Neural cell (in vitro differentiated cells): ENCODE results near the gene P2RX1. TPM values are rescaled to one million over a fixed set of nuclear protein-coding genes. Genes with fewer than 3 reads are reported as not detected.

Source experiments
- H2AFZ ChIP-seq: fragments of 200-600, 300-800 bp; sonication (generic), shearing (Covaris generic); 2 replicates; pipeline ENCODE4 v1.6.0; 2014; ENCODE audit warnings: low read depth, mild to moderate bottlenecking, antibody characterized with exemption, low read length, moderate library complexity
- H3F3A ChIP-seq: fragments of 200-600 bp; shearing (Covaris generic); 2 replicates; pipeline ENCODE4 v1.6.1; 2016; ENCODE audit warnings: mild to moderate bottlenecking, moderate library complexity, mixed read lengths, antibody characterized with exemption, low read length; ENCODE audit not compliant: insufficient read depth, poor library complexity, severe bottlenecking
- H3K27ac ChIP-seq: fragments of 200-600, 300-800 bp; sonication (generic), shearing (Covaris generic); 2 replicates; pipeline ENCODE4 v1.5.1; 2014; ENCODE audit warnings: mild to moderate bottlenecking, low read length, moderate library complexity
- H3K27me3 ChIP-seq: fragments of 300-800, 200-600 bp; sonication (generic), shearing (Covaris generic); 2 replicates; pipeline ENCODE4 v1.6.0; 2014; ENCODE audit warnings: mild to moderate bottlenecking, low read depth, low read length, moderate library complexity; ENCODE audit not compliant: insufficient read depth
- H3K36me3 ChIP-seq: fragments of 300-800, 200-600 bp; sonication (generic), shearing (Covaris generic); 2 replicates; pipeline ENCODE4 v1.5.1; 2014; ENCODE audit warnings: mild to moderate bottlenecking, antibody characterized with exemption, low read length, moderate library complexity; ENCODE audit not compliant: insufficient read depth
- H3K4me2 ChIP-seq: fragments of 300-800, 200-600 bp; sonication (generic), shearing (Covaris generic); 2 replicates; pipeline ENCODE4 v1.6.0; 2014; ENCODE audit warnings: mild to moderate bottlenecking, low read length
- H3K4me3 ChIP-seq: fragments of 300-800, 200-600 bp; sonication (generic), shearing (Covaris generic); 2 replicates; pipeline ENCODE4 v1.5.1; 2014; ENCODE audit warnings: mild to moderate bottlenecking, low read length, moderate library complexity
- H3K79me2 ChIP-seq: fragments of 200-600 bp; shearing (Covaris generic); replicated peaks from 2 replicates; pipeline ENCODE4 v1.6.0; 2014; ENCODE audit warnings: mild to moderate bottlenecking, low read length, moderate library complexity; ENCODE audit not compliant: insufficient read depth
- H3K9ac ChIP-seq: fragments of 300-800, 200-600 bp; sonication (generic), shearing (Covaris generic); 2 replicates; pipeline ENCODE4 v1.6.1; 2016; ENCODE audit warnings: mild to moderate bottlenecking, low read length, mixed read lengths
- H3K9me2 ChIP-seq: fragments of 200-600 bp; shearing (Covaris generic); 2 replicates; pipeline ENCODE4 v1.6.1; 2016; ENCODE audit warnings: mild to moderate bottlenecking, low read length, mixed read lengths; ENCODE audit not compliant: insufficient read depth
- H3K9me3 ChIP-seq: fragments of 200-600, 300-800 bp; sonication (generic), shearing (Covaris generic); 2 replicates; pipeline ENCODE4 v1.6.1; 2016; ENCODE audit warnings: mild to moderate bottlenecking, mixed run types, low read length, moderate library complexity, mixed read lengths
- H4K20me1 ChIP-seq: fragments of 200-600 bp; shearing (Covaris generic); 2 replicates; pipeline ENCODE4 v1.6.1; 2016; ENCODE audit warnings: mild to moderate bottlenecking, mixed run types; ENCODE audit not compliant: insufficient read depth
- EP300 ChIP-seq: fragments of 450-650 bp; conservative IDR thresholded peaks from 2 replicates; pipeline ENCODE4 v1.6.1; 2014; ENCODE audit warnings: antibody characterized with exemption, mild to moderate bottlenecking, moderate library complexity; ENCODE audit not compliant: poor library complexity, severe bottlenecking
- EZH2 ChIP-seq: fragments of 200-600, 300-800 bp; shearing (Covaris generic), sonication (generic); IDR thresholded peaks from 2 replicates; pipeline ENCODE4 v1.6.1; 2014; ENCODE audit warnings: antibody characterized with exemption, low read length, borderline replicate concordance, mild to moderate bottlenecking; ENCODE audit not compliant: insufficient read depth, poor library complexity, severe bottlenecking
- MXI1 ChIP-seq: fragments of 450-650 bp; conservative IDR thresholded peaks from 2 replicates; pipeline ENCODE4 v1.6.1; 2014; ENCODE audit warnings: antibody characterized with exemption, mild to moderate bottlenecking; ENCODE audit not compliant: poor library complexity, severe bottlenecking
- POLR2AphosphoS5 ChIP-seq: IDR thresholded peaks from 2 replicates; pipeline ENCODE4 v1.6.1; 2012
- RAD21 ChIP-seq: fragments of 450-650 bp; conservative IDR thresholded peaks from 2 replicates; pipeline ENCODE4 v1.6.1; 2014; ENCODE audit warnings: antibody characterized with exemption, mild to moderate bottlenecking, moderate library complexity
- SMC3 ChIP-seq: fragments of 450-650 bp; conservative IDR thresholded peaks from 2 replicates; pipeline ENCODE4 v1.6.1; 2014; ENCODE audit warnings: antibody characterized with exemption, mild to moderate bottlenecking, moderate library complexity; ENCODE audit not compliant: poor library complexity
- TAF1 ChIP-seq: IDR thresholded peaks from 2 replicates; pipeline ENCODE4 v1.6.1; 2012; ENCODE audit warnings: low read depth
- polyA plus RNA-seq: library from polyadenylated mRNA; depleted of rRNA; stranded (reverse); fragments of >200 nt; gene quantifications from 2 replicates; pipeline ENCODE4 v1.2.3, GENCODE V29; 2014
- TF ChIP-seq, protein P1 (sequence below): IDR thresholded peaks from 2 replicates; pipeline ENCODE4 v1.6.1; 2012; ENCODE audit warnings: borderline replicate concordance
- TF ChIP-seq, protein P2 (sequence below): fragments of 450-650 bp; IDR thresholded peaks from 2 replicates; pipeline ENCODE4 v1.5.1; 2014; ENCODE audit warnings: antibody characterized with exemption, mild to moderate bottlenecking, moderate library complexity; ENCODE audit not compliant: poor library complexity, severe bottlenecking

The P2RX1 gene
- polyA plus RNA-seq, 1 donor from 2014 or later, result not detected

DNA sequence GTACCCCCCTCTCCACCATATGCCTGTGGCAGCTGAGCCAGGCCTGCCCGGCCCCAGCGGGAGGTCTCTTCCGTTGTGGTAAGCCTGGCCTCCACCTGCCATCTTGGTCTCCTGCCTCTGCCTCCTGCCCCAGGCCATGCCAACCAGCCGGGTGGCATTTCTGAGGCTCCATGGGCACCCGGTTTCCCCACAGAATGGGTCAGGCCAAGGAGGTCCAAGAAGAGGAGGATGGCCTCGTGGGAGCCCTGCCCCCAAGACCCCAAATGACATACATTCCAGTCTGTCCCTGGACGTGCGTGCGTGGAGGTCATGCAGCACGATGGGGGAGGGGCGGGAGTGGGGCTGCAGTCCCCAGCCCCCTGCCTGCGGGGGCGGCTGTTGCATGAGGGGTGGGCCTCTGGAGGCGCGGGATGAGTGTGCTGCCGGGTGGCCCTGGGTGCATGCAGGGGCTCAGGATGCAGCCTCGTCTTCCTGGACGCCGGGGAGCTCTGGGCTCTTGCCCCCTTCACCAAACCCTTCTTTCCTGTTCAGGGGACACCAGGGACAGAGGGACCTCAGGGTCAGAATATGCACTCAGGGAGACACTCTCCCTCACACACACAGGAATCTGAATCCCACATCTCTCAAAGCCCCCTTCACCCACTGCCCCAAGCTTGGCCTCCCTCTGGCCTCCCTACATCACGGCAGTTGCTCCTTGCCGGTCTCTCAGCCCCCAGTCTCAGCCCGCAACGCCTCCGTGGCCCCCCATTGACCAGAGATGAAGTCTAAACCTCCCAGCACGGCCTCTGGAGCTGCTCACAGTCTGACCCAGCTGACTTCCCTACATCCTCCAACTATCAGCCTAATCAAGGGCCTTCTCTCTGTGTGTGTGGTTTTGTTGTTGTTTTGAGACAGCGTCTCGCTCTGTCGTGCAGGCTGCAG, 54.2 kb downstream of the P2RX1 start:
- H3K9me3 ChIP-seq, result no peaks in the 10 kb centered on the region
- no peak overlapping the region for H3K4me3 ChIP-seq
- no peak overlapping the region for H3K4me2 ChIP-seq
- no peaks in the 10 kb centered on the region for H3K9me2 ChIP-seq
- no peak overlapping the region for H3K9ac ChIP-seq
- H3F3A ChIP-seq, result no peaks in the 10 kb centered on the region
- no peak for TF ChIP-seq SMC3
- TF ChIP-seq EZH2, result no peak
- TF ChIP-seq TAF1, result no peak
- no peak for TF ChIP-seq POLR2AphosphoS5
- no peak for TF ChIP-seq MXI1
- TF ChIP-seq, protein P1, sequence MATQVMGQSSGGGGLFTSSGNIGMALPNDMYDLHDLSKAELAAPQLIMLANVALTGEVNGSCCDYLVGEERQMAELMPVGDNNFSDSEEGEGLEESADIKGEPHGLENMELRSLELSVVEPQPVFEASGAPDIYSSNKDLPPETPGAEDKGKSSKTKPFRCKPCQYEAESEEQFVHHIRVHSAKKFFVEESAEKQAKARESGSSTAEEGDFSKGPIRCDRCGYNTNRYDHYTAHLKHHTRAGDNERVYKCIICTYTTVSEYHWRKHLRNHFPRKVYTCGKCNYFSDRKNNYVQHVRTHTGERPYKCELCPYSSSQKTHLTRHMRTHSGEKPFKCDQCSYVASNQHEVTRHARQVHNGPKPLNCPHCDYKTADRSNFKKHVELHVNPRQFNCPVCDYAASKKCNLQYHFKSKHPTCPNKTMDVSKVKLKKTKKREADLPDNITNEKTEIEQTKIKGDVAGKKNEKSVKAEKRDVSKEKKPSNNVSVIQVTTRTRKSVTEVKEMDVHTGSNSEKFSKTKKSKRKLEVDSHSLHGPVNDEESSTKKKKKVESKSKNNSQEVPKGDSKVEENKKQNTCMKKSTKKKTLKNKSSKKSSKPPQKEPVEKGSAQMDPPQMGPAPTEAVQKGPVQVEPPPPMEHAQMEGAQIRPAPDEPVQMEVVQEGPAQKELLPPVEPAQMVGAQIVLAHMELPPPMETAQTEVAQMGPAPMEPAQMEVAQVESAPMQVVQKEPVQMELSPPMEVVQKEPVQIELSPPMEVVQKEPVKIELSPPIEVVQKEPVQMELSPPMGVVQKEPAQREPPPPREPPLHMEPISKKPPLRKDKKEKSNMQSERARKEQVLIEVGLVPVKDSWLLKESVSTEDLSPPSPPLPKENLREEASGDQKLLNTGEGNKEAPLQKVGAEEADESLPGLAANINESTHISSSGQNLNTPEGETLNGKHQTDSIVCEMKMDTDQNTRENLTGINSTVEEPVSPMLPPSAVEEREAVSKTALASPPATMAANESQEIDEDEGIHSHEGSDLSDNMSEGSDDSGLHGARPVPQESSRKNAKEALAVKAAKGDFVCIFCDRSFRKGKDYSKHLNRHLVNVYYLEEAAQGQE, result no peak
- TF ChIP-seq, protein P2, sequence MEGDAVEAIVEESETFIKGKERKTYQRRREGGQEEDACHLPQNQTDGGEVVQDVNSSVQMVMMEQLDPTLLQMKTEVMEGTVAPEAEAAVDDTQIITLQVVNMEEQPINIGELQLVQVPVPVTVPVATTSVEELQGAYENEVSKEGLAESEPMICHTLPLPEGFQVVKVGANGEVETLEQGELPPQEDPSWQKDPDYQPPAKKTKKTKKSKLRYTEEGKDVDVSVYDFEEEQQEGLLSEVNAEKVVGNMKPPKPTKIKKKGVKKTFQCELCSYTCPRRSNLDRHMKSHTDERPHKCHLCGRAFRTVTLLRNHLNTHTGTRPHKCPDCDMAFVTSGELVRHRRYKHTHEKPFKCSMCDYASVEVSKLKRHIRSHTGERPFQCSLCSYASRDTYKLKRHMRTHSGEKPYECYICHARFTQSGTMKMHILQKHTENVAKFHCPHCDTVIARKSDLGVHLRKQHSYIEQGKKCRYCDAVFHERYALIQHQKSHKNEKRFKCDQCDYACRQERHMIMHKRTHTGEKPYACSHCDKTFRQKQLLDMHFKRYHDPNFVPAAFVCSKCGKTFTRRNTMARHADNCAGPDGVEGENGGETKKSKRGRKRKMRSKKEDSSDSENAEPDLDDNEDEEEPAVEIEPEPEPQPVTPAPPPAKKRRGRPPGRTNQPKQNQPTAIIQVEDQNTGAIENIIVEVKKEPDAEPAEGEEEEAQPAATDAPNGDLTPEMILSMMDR, result no peak
- TF ChIP-seq EP300, result no peak
- TF ChIP-seq RAD21, result no peak
- H3K27ac ChIP-seq, result no peak overlapping the region
- H3K79me2 ChIP-seq, result no peaks in the 10 kb centered on the region
- H4K20me1 ChIP-seq, result no peaks in the 10 kb centered on the region
- no peaks in the 10 kb centered on the region for H3K27me3 ChIP-seq
- H3K36me3 ChIP-seq, result no peaks in the 10 kb centered on the region
- H2AFZ ChIP-seq, result no peak overlapping the region

DNA sequence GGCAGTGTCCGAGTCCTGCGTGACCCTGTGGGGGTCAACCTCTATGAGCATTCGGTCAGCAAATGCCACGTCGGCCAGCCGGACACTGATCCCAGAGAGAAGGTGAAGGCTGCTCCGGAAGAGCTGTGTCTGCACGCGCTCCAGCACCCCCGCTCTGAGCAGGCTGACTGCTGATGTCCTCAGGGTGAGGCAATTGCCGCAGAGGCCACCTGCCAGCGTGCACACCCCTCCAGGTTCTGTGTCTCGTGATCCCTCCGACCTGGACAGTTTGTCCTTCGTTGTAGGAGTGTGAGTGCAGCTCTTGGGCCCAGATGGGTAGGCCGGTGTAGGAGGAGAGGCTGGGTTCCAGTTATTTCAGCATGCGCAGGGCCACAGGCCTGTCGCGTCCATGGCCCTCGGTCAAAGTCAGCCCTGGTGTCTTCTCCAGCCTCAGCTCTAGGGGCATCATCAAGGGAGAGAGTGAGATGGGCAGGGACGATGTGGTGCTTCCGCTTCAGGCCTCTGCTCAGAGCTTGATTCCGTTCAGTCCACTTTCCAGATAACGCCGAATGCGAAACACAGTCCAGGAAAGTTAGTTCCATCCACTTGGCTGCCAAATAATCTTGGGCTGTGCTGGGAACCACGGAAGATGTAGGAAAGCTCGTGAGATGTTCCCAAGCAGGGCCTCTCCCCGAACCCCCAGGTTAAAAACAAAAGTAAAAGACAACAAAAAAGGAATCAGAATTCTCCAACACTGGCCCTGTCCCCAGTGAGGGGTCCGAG, 55.1 kb downstream of the P2RX1 start:
- no peak overlapping the region for H3K4me3 ChIP-seq
- H3K27ac ChIP-seq, result no peak overlapping the region
- no peak overlapping the region for H2AFZ ChIP-seq
- no peak overlapping the region for H3K9ac ChIP-seq
- H3K36me3 ChIP-seq, result no peaks in the 10 kb centered on the region
- H3K9me3 ChIP-seq, result no peaks in the 10 kb centered on the region
- no peaks in the 10 kb centered on the region for H4K20me1 ChIP-seq
- TF ChIP-seq, protein P1, result no peak
- TF ChIP-seq POLR2AphosphoS5, result no peak
- TF ChIP-seq MXI1, result no peak
- TF ChIP-seq, protein P2, result no peak
- no peak for TF ChIP-seq EZH2
- no peak for TF ChIP-seq RAD21
- no peak for TF ChIP-seq TAF1
- H3K79me2 ChIP-seq, result no peaks in the 10 kb centered on the region
- no peak overlapping the region for H3K4me2 ChIP-seq
- no peaks in the 10 kb centered on the region for H3K9me2 ChIP-seq
- H3K27me3 ChIP-seq, result no peaks in the 10 kb centered on the region
- no peaks in the 10 kb centered on the region for H3F3A ChIP-seq
